GM06990 (cell line): ENCODE data around the gene ZSCAN30.
A peak's percentile ranks its signal among the peaks of the same experiment; 100 is the strongest.

Source experiments
- DNase-seq: peaks from one replicate; pipeline ENCODE4 v3.0.0-alpha.2; 2011; ENCODE audit not compliant: insufficient read length; ENCODE audit errors: extremely low read depth
- H3K27me3 ChIP-seq: replicated peaks from 2 replicates; pipeline ENCODE4 v1.6.0; 2011; ENCODE audit warnings: low read length; ENCODE audit not compliant: control insufficient read depth, insufficient read depth
- H3K36me3 ChIP-seq: 2 replicates; pipeline ENCODE4 v1.5.1; 2011; ENCODE audit warnings: low read length; ENCODE audit not compliant: control insufficient read depth, insufficient read depth
- H3K4me3 ChIP-seq: replicated peaks from 2 replicates; pipeline ENCODE4 v1.5.1; 2011; ENCODE audit warnings: low read depth, mild to moderate bottlenecking, control low read depth, low read length
- CTCF ChIP-seq: IDR thresholded peaks from 2 replicates; pipeline ENCODE4 v1.5.1; 2011; ENCODE audit warnings: low read length, control low read depth, mild to moderate bottlenecking, inconsistent platforms; ENCODE audit not compliant: insufficient read depth, poor library complexity, severe bottlenecking

The ZSCAN30 gene

DNA sequence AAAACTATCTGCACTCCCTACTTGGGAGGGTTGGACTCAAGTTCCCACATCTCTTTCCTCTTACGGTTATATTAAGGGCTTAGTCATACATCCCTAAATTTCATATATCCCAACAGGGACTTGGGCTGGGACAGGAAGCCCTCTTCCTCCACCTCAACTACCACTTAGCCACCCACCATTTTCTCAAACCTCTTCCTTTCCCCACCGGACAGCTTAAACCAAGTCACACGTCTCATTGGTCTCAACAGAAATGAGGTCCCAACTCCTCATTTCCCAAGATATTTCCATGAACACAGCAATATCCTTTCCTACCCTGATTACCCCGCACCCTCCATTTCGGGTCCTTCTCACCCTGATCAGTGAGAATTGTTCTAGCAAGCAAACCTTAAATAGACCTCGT is 736 bp downstream of the ZSCAN30 start:
- TF ChIP-seq CTCF = no peak
- peak overlapping the region; percentile 94 for H3K4me3 ChIP-seq
- no peak for DNase-seq

GRCh38 chr18:35284841-35285240 is 5.2 kb downstream of the ZSCAN30 start:
- Histone ChIP-seq H3K27me3 (no peaks in the 10 kb centered on the region), H3K36me3 (peaks cover 7% of the 10 kb centered on the region), H3K4me3 (no peak overlapping the region)
- no peak for DNase-seq
- no peak for TF ChIP-seq CTCF

More for the DNA sequence above, 736 bp downstream of the ZSCAN30 start:
- Histone ChIP-seq H3K27me3 (no peaks in the 10 kb centered on the region), H3K36me3 (peaks cover 4% of the 10 kb centered on the region)

GRCh38 chr18:35283923-35284794 is 5.9 kb downstream of the ZSCAN30 start:
- no peak overlapping the region for H3K4me3 ChIP-seq
- no peaks in the 10 kb centered on the region for H3K27me3 ChIP-seq
- H3K36me3 ChIP-seq = peaks cover 7% of the 10 kb centered on the region
- no peak for DNase-seq
- no peak for TF ChIP-seq CTCF

- Histone ChIP-seq H3K36me3 (peaks cover 7% of the 10 kb centered on the region), H3K4me3 (no peak overlapping the region), H3K27me3 (no peaks in the 10 kb centered on the region)
- TF ChIP-seq CTCF = no peak
- DNase-seq = no peak
Measured at GRCh38 chr18:35282353-35282752, 7.7 kb downstream of the ZSCAN30 start.

DNA sequence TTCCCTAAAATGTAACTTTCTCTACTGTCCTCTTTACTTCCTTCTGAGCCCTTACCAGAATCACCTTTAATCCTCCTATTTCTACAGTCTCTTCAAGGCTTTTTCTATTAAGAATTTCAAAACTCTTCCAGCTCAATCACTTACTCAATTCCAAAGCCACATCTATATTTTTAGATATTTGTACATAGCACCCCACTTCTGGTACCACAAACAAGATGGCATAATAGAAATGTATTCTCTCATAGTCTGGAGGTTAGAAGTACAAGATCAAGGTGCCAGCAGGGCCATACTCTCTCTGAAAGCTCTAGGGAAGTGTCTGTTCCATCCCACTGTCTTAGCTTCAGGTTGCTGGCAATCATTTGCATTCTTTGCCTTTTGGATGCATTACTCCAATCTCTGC is 11.1 kb downstream of the ZSCAN30 start:
- TF ChIP-seq CTCF = no peak

More for the DNA sequence above, 11.1 kb downstream of the ZSCAN30 start:
- H3K27me3 ChIP-seq = no peaks in the 10 kb centered on the region
- DNase-seq = no peak
- H3K4me3 ChIP-seq = no peak overlapping the region
- H3K36me3 ChIP-seq = peaks cover 4% of the 10 kb centered on the region
